ENCODE results near the gene NHS. TPM values are rescaled to one million over a fixed set of nuclear protein-coding genes. Genes with fewer than 3 reads are reported as not detected.

The NHS gene
- total RNA-seq, 1 experiment from 2014 or later, result 5.7 TPM

GRCh38 chrX:17737710-17737985 lies 362.6 kb downstream of the NHS start:
- no peak for TF ChIP-seq FOSL1 (IDR thresholded peaks at IDR 0.05; ENCODE audit: low read depth)
- TF ChIP-seq SIN3A (IDR thresholded peaks at IDR 0.05; ENCODE audit: low read depth), result no peak
- TF ChIP-seq SRF (IDR thresholded peaks at IDR 0.05; ENCODE audit: low read depth), result no peak
- no peak; the same call in 1 of the 2 replicates for TF ChIP-seq MAX (IDR thresholded peaks at IDR 0.05)
- no peak for TF ChIP-seq ELF1 (IDR thresholded peaks at IDR 0.05; ENCODE audit: borderline replicate concordance, low read depth)
- no peak for TF ChIP-seq JUND (IDR thresholded peaks at IDR 0.05)
- TF ChIP-seq REST (IDR thresholded peaks at IDR 0.05; ENCODE audit: low read depth), result no peak
- no peak for TF ChIP-seq SP1 (IDR thresholded peaks at IDR 0.05; ENCODE audit: low read depth)
- TF ChIP-seq POLR2A (IDR thresholded peaks at IDR 0.05; ENCODE audit: borderline replicate concordance, extremely low read depth, insufficient read depth, insufficient read length), result no peak
- no peak for TF ChIP-seq RAD21 (IDR thresholded peaks at IDR 0.05; ENCODE audit: low read depth)
- no peak for TF ChIP-seq EGR1 (IDR thresholded peaks at IDR 0.05; ENCODE audit: low read depth)
- TF ChIP-seq YY1 (IDR thresholded peaks at IDR 0.05; ENCODE audit: extremely low read depth, insufficient replicate concordance, low read depth, low read length), result no peak
- no peak for TF ChIP-seq ZFX (IDR thresholded peaks at IDR 0.05)
- no peak for TF ChIP-seq POLR2AphosphoS5 (IDR thresholded peaks at IDR 0.05; ENCODE audit: low read depth, low read length)
- TF ChIP-seq TCF7L2 (IDR thresholded peaks at IDR 0.05; ENCODE audit: borderline replicate concordance, extremely low read depth, insufficient read depth, insufficient read length), result no peak
- TF ChIP-seq CEBPB (IDR thresholded peaks at IDR 0.05; ENCODE audit: low read depth), result no peak
- no peak for TF ChIP-seq CBX3 (IDR thresholded peaks at IDR 0.05; ENCODE audit: low read depth)
- TF ChIP-seq EZH2phosphoT487 (IDR thresholded peaks at IDR 0.05; ENCODE audit: borderline replicate concordance), result no peak
- TF ChIP-seq ZNF274 (IDR thresholded peaks at IDR 0.05; ENCODE audit: low read depth, low read length), result no peak
- Histone ChIP-seq H3K9me2 (ENCODE audit: insufficient read depth) (no peaks in the 10 kb centered on the region), H3K4me2 (ENCODE audit: low read length) (peak overlapping the region; percentile 82), H3K27ac (ENCODE audit: low read depth, low read length) (peak overlapping the region; percentile 45; the same call in 1 of the 2 replicates), H4K20me1 (ENCODE audit: insufficient read depth) (no peaks in the 10 kb centered on the region), H3K9me3 (ENCODE audit: control insufficient read depth in 1 of 2, insufficient read depth in 1 of 2, low read depth in 1 of 2, low read length in 2 of 2) (no peaks in the 10 kb centered on the region), H3K4me3 (replicated peaks in 1 of 2; ENCODE audit: low read depth in 1 of 2, low read length in 2 of 2) (peak overlapping the region; percentile 47 to 60), H3K9ac (ENCODE audit: low read length) (peak overlapping the region; percentile 59), H3K79me2 (ENCODE audit: insufficient read depth, low read length) (peaks cover 3% of the 10 kb centered on the region; the same call in 1 of the 2 replicates), H3K27me3 (ENCODE audit: insufficient read depth, low read length) (no peaks in the 10 kb centered on the region), H3K4me1 (ENCODE audit: control insufficient read depth in 1 of 2, insufficient read depth in 2 of 2, low read length in 2 of 2) (peaks cover 3 to 17% of the 10 kb centered on the region in 2 experiments; a peak in 1 of 4 replicates), H2AFZ (ENCODE audit: low read depth, low read length, poor library complexity, severe bottlenecking) (no peak overlapping the region), H3K36me3 (ENCODE audit: control insufficient read depth in 1 of 2, insufficient read depth in 2 of 2, low read length in 2 of 2) (no peaks in the 10 kb centered on the region)
- intact Hi-C loops (cut with micrococcal nuclease), result no loop called here
- ChIA-PET CTCF (no interaction called here), RAD21 (ENCODE audit: low non-redundant PET in 1 of 2, low total read pairs in 2 of 2, uncharacterized antibody in 2 of 2, unreplicated experiment in 2 of 2) (interaction anchor here in 1 of 2 experiments (0.7 kb wide), 1 partner anchor 12 kb away, joined by 3 read pairs; no protein-coding TSS in a partner anchor), POLR2A (interaction anchor here (0.6 kb wide), 1 partner anchor 12 kb away, joined by 3 read pairs; no protein-coding TSS in a partner anchor)
- no peak for DNase-seq (ENCODE audit: low read depth, low spot score)
- BruUV-seq (replicated peaks), result TSS peak; percentile 56
- no peak for ATAC-seq
